ENCODE measurements around the gene ASIC1. TPM values are rescaled to one million over a fixed set of nuclear protein-coding genes. Genes with fewer than 3 reads are reported as not detected.

Gene ASIC1
- total and polyA plus RNA-seq, 7 donors = 0.20 to 0.82 (median 0.32) TPM

GRCh38 chr12:50097952-50098351 lies 40.6 kb downstream of the ASIC1 start:
- TF ChIP-seq CTCF (IDR thresholded peaks at IDR 0.05) = no peak
- ATAC-seq (no peak), DNase-seq (no peak)
- Histone ChIP-seq H3K27me3 (ENCODE audit: insufficient read depth in 3 of 3, low read length in 2 of 3) (no peaks in the 10 kb centered on the region), H3K27ac (no peak overlapping the region), H3K4me3 (no peak overlapping the region), H3K9me3 (no peaks in the 10 kb centered on the region), H3K36me3 (ENCODE audit: insufficient read depth in 1 of 2, low read depth in 1 of 2) (peaks cover 29 to 78% of the 10 kb centered on the region in 2 donors), H3K4me1 (peaks cover 1% of the 10 kb centered on the region)
- intact Hi-C loops (cut with DNase I) = no loop called here
- WGBS, 3 donors = 87 to 93% (median 89%) methylated on average over 6 of the region's 6 CpGs

- Histone ChIP-seq H3K36me3 (ENCODE audit: insufficient read depth in 1 of 2, low read depth in 1 of 2) (peaks cover 26 to 63% of the 10 kb centered on the region in 2 donors), H3K27ac (no peak overlapping the region), H3K27me3 (ENCODE audit: insufficient read depth in 3 of 3, low read length in 2 of 3) (no peaks in the 10 kb centered on the region), H3K4me1 (peaks cover 9% of the 10 kb centered on the region), H3K4me3 (no peak overlapping the region), H3K9me3 (no peaks in the 10 kb centered on the region)
- 67 to 72% (median 68%) methylated on average over 5 of the region's 5 CpGs for WGBS, 3 donors
- intact Hi-C loops (cut with DNase I) = no loop called here
- no peak for ATAC-seq
- no peak for DNase-seq
- TF ChIP-seq CTCF (IDR thresholded peaks at IDR 0.05) = no peak
Observed at GRCh38 chr12:50099302-50100008, 42.1 kb downstream of the ASIC1 start.

- intact Hi-C loops (cut with DNase I) = no loop called here
- Histone ChIP-seq H3K9me3 (no peaks in the 10 kb centered on the region), H3K4me3 (no peak overlapping the region), H3K36me3 (ENCODE audit: insufficient read depth in 1 of 2, low read depth in 1 of 2) (peaks cover 21 to 52% of the 10 kb centered on the region in 2 donors), H3K4me1 (peaks cover 9% of the 10 kb centered on the region), H3K27ac (no peak overlapping the region), H3K27me3 (ENCODE audit: insufficient read depth in 3 of 3, low read length in 2 of 3) (no peaks in the 10 kb centered on the region)
- no peak for TF ChIP-seq CTCF (IDR thresholded peaks at IDR 0.05)
- ATAC-seq (no peak), DNase-seq (no peak)
- 81 to 92% (median 86%) methylated on average over 3 of the region's 3 CpGs for WGBS, 3 donors
Observed at GRCh38 chr12:50100561-50100960, 43.2 kb downstream of the ASIC1 start.

GRCh38 chr12:50101663-50102062 lies 44.3 kb downstream of the ASIC1 start:
- ATAC-seq = no peak
- intact Hi-C loops (cut with DNase I) = no loop called here
- no peaks in the 10 kb centered on the region for H3K9me3 ChIP-seq
- H3K4me3 ChIP-seq = no peak overlapping the region
- H3K36me3 ChIP-seq (ENCODE audit: insufficient read depth in 1 of 2, low read depth in 1 of 2) = peaks cover 13 to 48% of the 10 kb centered on the region in 2 donors
- TF ChIP-seq CTCF (IDR thresholded peaks at IDR 0.05) = peak; percentile 36
- no peak overlapping the region for H3K27ac ChIP-seq
- no peak for DNase-seq
- peaks cover 19% of the 10 kb centered on the region for H3K4me1 ChIP-seq
- no peaks in the 10 kb centered on the region for H3K27me3 ChIP-seq (ENCODE audit: insufficient read depth in 3 of 3, low read length in 2 of 3)
- 64 to 70% (median 68%) methylated on average over 3 of the region's 3 CpGs for WGBS, 3 donors

- no peak for TF ChIP-seq CTCF (IDR thresholded peaks at IDR 0.05)
- 56 to 68% (median 57%) methylated on average over 2 of the region's 2 CpGs for WGBS, 3 donors
- peaks cover 10 to 48% of the 10 kb centered on the region in 2 donors for H3K36me3 ChIP-seq (ENCODE audit: insufficient read depth in 1 of 2, low read depth in 1 of 2)
- H3K27ac ChIP-seq = no peak overlapping the region
- H3K4me3 ChIP-seq = no peak overlapping the region
- H3K4me1 ChIP-seq = peaks cover 24% of the 10 kb centered on the region
- ATAC-seq (no peak), DNase-seq (no peak)
- H3K27me3 ChIP-seq (ENCODE audit: insufficient read depth in 3 of 3, low read length in 2 of 3) = no peaks in the 10 kb centered on the region
- intact Hi-C loops (cut with DNase I) = no loop called here
- H3K9me3 ChIP-seq = no peaks in the 10 kb centered on the region
Observed at GRCh38 chr12:50102131-50102531, 44.7 kb downstream of the ASIC1 start.
